HepG2 (cell line): ENCODE measurements around the gene GPS1. TPM values are rescaled to one million over a fixed set of nuclear protein-coding genes. Genes with fewer than 3 reads are reported as not detected.
A peak's percentile ranks its signal among the peaks of the same experiment; 100 is the strongest.

Source experiments
- BORCS8-MEF2B ChIP-seq: sonication (generic); formaldehyde crosslinking; IDR thresholded peaks from 2 replicates; pipeline ENCODE4 v1.8.0; 2022; ENCODE audit warnings: mild to moderate bottlenecking, missing genetic modification reagents
- BRCA1 ChIP-seq: sonication (generic); formaldehyde crosslinking; IDR thresholded peaks from 2 replicates; pipeline ENCODE4 v1.4.0; 2020; ENCODE audit warnings: missing genetic modification reagents
- CCAR2 ChIP-seq: fragments of 200-400 bp; formaldehyde crosslinking; optimal IDR thresholded peaks from 2 replicates; pipeline ENCODE3; 2018; ENCODE audit warnings: low read depth, mild to moderate bottlenecking, low read length, moderate library complexity
- EED ChIP-seq: sonication (generic); formaldehyde crosslinking; IDR thresholded peaks from 2 replicates; pipeline ENCODE4 v1.5.0; 2020; ENCODE audit warnings: mild to moderate bottlenecking, missing genetic modification reagents
- IRX3 ChIP-seq: sonication (generic); formaldehyde crosslinking; IDR thresholded peaks from 2 replicates; pipeline ENCODE4 v1.8.1; 2023; ENCODE audit warnings: mild to moderate bottlenecking, low read depth, missing genetic modification reagents, borderline replicate concordance
- ISX ChIP-seq: sonication (generic); formaldehyde crosslinking; conservative IDR thresholded peaks from 2 replicates; pipeline ENCODE4 v1.5.0; 2020; ENCODE audit warnings: missing genetic modification reagents
- MATR3 ChIP-seq: sonication (generic); formaldehyde crosslinking; IDR thresholded peaks from 2 replicates; pipeline ENCODE4 v1.4.0; 2020; ENCODE audit warnings: missing genetic modification reagents
- NR2F1 ChIP-seq, 2 experiments: fragments of 450-650 bp in 1 of 2; formaldehyde crosslinking in 1 of 2; IDR thresholded peaks; 2 replicates each; pipeline versions ENCODE4 v1.5.0 to v1.6.1; 2016 to 2020; ENCODE audit warnings: mild to moderate bottlenecking in 1 of 2, missing compliant biosample characterization in 1 of 2, missing genetic modification reagents in 1 of 2, moderate library complexity in 1 of 2
- PAWR ChIP-seq: sonication (generic); formaldehyde crosslinking; IDR thresholded peaks from 2 replicates; pipeline ENCODE4 v1.4.0; 2020; ENCODE audit warnings: missing genetic modification reagents, mild to moderate bottlenecking, borderline replicate concordance
- PAX8 ChIP-seq: sonication (generic); formaldehyde crosslinking; IDR thresholded peaks from 2 replicates; pipeline ENCODE4 v1.8.0; 2022; ENCODE audit warnings: mild to moderate bottlenecking, missing genetic modification reagents, borderline replicate concordance
- RAD51 ChIP-seq: fragments of 450-650 bp; IDR thresholded peaks from 2 replicates; pipeline ENCODE4 v1.6.1; 2016; ENCODE audit warnings: borderline replicate concordance
- SIN3A ChIP-seq: IDR thresholded peaks from 2 replicates; pipeline ENCODE4 v1.6.1; 2011; ENCODE audit warnings: low read depth, mild to moderate bottlenecking, control low read depth, low read length, borderline replicate concordance
- ZBTB3 ChIP-seq: sonication (generic); formaldehyde crosslinking; IDR thresholded peaks from 2 replicates; pipeline ENCODE4 v1.4.0; 2020; ENCODE audit warnings: low read depth, mild to moderate bottlenecking, moderate library complexity, missing genetic modification reagents, borderline replicate concordance
- ZBTB38 ChIP-seq: sonication (generic); formaldehyde crosslinking; IDR thresholded peaks from 2 replicates; pipeline ENCODE4 v1.5.1; 2020; ENCODE audit warnings: mild to moderate bottlenecking, missing genetic modification reagents
- ZFP37 ChIP-seq: sonication (generic); formaldehyde crosslinking; IDR thresholded peaks from 2 replicates; pipeline ENCODE4 v1.4.0; 2020; ENCODE audit warnings: missing genetic modification reagents, borderline replicate concordance
- ZFP41 ChIP-seq: sonication (generic); formaldehyde crosslinking; IDR thresholded peaks from 2 replicates; pipeline ENCODE4 v1.4.0; 2020; ENCODE audit warnings: mild to moderate bottlenecking, missing genetic modification reagents, borderline replicate concordance
- ZNF264 ChIP-seq: sonication (generic); formaldehyde crosslinking; IDR thresholded peaks from 2 replicates; pipeline ENCODE4 v1.4.0; 2020; ENCODE audit warnings: missing genetic modification reagents
- ZNF331 ChIP-seq: sonication (generic); formaldehyde crosslinking; IDR thresholded peaks from 2 replicates; pipeline ENCODE4 v1.4.0; 2020; ENCODE audit warnings: missing genetic modification reagents
- ZNF34 ChIP-seq: sonication (generic); formaldehyde crosslinking; IDR thresholded peaks from 2 replicates; pipeline ENCODE4 v1.4.0; 2020; ENCODE audit warnings: mild to moderate bottlenecking, missing genetic modification reagents, borderline replicate concordance
- ZNF383 ChIP-seq: sonication (generic); formaldehyde crosslinking; IDR thresholded peaks from 2 replicates; pipeline ENCODE4 v1.4.0; 2020; ENCODE audit warnings: missing genetic modification reagents, mild to moderate bottlenecking, borderline replicate concordance
- ZNF619 ChIP-seq: sonication (generic); formaldehyde crosslinking; IDR thresholded peaks from 2 replicates; pipeline ENCODE4 v1.4.0; 2020; ENCODE audit warnings: mild to moderate bottlenecking, missing genetic modification reagents
- ZNF670 ChIP-seq: sonication (generic); formaldehyde crosslinking; IDR thresholded peaks from 2 replicates; pipeline ENCODE4 v1.8.0; 2022; ENCODE audit warnings: mild to moderate bottlenecking, missing genetic modification reagents, borderline replicate concordance
- polyA plus RNA-seq, 8 experiments: library from polyadenylated mRNA; depleted of rRNA in 3 of 8; stranded (reverse) in 7 of 8; unstranded in 1 of 8; fragments of >200 nt; fragmentation: Illumina TruSeq in 4 of 8; extraction: Trizol in 4 of 8; gene quantifications; 2 replicates each; pipeline versions ENCODE4 v1.2.1 to v1.2.3, GENCODE V29; 2011 to 2016; ENCODE audit warnings: low read depth in 4 of 8, missing spikeins in 1 of 8, mixed read lengths in 1 of 8; ENCODE audit not compliant: insufficient read depth in 1 of 8
- total RNA-seq, 5 experiments: library from RNA; depleted of rRNA; stranded (reverse); fragments of >200 nt; fragmentation: Illumina TruSeq; extraction: Trizol; gene quantifications; 2 replicates each; pipeline ENCODE4 v1.2.3, GENCODE V29; 2016; ENCODE audit warnings: low read depth in 1 of 5
- TF ChIP-seq, protein P1 (sequence below): sonication (generic); formaldehyde crosslinking; IDR thresholded peaks from 2 replicates; pipeline ENCODE4 v1.4.0; 2020; ENCODE audit warnings: low read depth, mild to moderate bottlenecking, missing genetic modification reagents
- TF ChIP-seq, protein P2 (sequence below): sonication (generic); formaldehyde crosslinking; IDR thresholded peaks from 2 replicates; pipeline ENCODE4 v1.5.1; 2020; ENCODE audit warnings: mild to moderate bottlenecking, missing genetic modification reagents, borderline replicate concordance
- TF ChIP-seq, protein P3 (sequence below): sonication (generic); formaldehyde crosslinking; IDR thresholded peaks from 2 replicates; pipeline ENCODE4 v1.4.0; 2020; ENCODE audit warnings: missing genetic modification reagents

GPS1 gene
- total and polyA plus RNA-seq, 2 of the 13 experiments (the other 11 are each of a cell fraction or from before 2014, with no cell fraction given): 124 to 128 TPM

DNA sequence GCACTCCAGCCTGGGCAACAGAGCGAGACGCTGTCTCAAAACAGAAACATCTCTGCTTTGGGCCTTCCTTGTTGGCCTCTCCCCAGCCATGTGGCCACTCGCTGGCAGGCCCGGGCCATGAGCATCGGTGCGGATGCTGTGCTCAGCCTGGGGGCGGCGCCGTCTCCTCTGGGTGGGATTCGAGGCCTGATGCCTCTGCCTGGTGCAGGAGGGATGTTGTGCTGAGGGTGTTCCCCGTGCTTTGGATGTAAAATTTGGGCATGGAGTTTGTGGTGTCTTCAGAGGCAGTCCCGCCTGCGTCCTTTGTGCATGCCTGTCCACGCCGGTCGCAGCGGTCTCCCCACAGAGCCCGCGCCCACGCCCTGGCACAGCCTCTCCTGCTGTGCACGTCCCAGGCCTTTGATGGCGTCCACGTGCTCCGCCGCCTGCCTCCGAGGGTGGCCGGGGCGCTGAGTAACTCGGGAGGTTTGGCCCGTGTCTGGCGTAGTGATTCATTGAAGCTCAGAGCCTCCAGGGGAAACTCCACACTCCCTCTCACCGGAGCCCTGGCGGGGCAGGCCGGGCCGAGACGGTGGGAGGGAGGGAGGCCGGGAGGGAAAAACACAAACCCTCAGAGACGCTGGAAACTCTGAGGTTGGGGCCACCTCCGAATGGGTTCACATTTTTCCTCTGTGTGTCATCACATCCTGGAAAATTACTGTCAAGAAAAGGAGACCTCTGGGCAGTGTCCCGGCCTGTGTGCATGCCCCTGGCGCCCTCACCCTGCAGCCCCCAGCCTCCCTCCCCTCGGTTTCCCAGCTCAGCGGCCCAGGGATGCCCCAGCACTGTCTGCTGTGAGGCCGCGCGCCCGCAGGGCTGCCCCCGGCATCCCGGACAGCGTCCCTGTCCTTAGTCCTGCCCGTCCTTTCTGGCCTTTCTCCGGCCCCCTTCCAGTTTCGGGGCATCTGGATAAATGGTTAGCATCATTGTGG, 48.0 kb upstream of the GPS1 start (continued):
- TF ChIP-seq ZFP41 (CRISPR knock-in tag): peak; percentile 96
- peak; percentile 99 for TF ChIP-seq ZNF264
- peak; percentile 22 for TF ChIP-seq BORCS8-MEF2B (CRISPR knock-in tag)
- no peak for TF ChIP-seq ZNF670
- TF ChIP-seq ZNF331: peak; percentile 65
- no peak for TF ChIP-seq CCAR2
- TF ChIP-seq NR2F1 (CRISPR knock-in tag; IDR thresholded peaks at IDR 0.05): no peak; a peak in 1 of 4 replicates
- no peak for TF ChIP-seq RAD51
- no peak for TF ChIP-seq MATR3 (CRISPR knock-in tag)
- TF ChIP-seq ZNF34 (CRISPR knock-in tag): peak; percentile 76
- no peak for TF ChIP-seq IRX3 (CRISPR knock-in tag)
- TF ChIP-seq, protein P1, sequence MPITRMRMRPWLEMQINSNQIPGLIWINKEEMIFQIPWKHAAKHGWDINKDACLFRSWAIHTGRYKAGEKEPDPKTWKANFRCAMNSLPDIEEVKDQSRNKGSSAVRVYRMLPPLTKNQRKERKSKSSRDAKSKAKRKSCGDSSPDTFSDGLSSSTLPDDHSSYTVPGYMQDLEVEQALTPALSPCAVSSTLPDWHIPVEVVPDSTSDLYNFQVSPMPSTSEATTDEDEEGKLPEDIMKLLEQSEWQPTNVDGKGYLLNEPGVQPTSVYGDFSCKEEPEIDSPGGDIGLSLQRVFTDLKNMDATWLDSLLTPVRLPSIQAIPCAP (CRISPR knock-in tag): no peak; the same call in 1 of the 2 replicates
- TF ChIP-seq ZNF383 (CRISPR knock-in tag): peak; percentile 79; the same call in 1 of the 2 replicates
- 0 out of 2 replicates have a peak, but pooled peaks have one; percentile 20 for TF ChIP-seq BRCA1 (CRISPR knock-in tag)
- TF ChIP-seq PAX8 (CRISPR knock-in tag): 0 out of 2 replicates have a peak, but pooled peaks have one; percentile 50
- TF ChIP-seq ZBTB38 (CRISPR knock-in tag): peak; percentile 100
- TF ChIP-seq ZFP37 (CRISPR knock-in tag): peak; percentile 82; the same call in 1 of the 2 replicates
- no peak for TF ChIP-seq SIN3A
- TF ChIP-seq, protein P2, sequence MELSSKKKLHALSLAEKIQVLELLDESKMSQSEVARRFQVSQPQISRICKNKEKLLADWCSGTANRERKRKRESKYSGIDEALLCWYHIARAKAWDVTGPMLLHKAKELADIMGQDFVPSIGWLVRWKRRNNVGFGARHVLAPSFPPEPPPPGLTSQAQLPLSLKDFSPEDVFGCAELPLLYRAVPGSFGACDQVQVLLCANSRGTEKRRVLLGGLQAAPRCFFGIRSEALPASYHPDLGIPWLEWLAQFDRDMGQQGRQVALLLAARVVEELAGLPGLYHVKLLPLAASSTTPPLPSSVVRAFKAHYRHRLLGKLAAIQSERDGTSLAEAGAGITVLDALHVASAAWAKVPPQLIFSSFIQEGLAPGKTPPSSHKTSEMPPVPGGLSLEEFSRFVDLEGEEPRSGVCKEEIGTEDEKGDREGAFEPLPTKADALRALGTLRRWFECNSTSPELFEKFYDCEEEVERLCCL (CRISPR knock-in tag): no peak
- TF ChIP-seq ZBTB3: 0 out of 2 replicates have a peak, but pooled peaks have one; percentile 60
- TF ChIP-seq, protein P3, sequence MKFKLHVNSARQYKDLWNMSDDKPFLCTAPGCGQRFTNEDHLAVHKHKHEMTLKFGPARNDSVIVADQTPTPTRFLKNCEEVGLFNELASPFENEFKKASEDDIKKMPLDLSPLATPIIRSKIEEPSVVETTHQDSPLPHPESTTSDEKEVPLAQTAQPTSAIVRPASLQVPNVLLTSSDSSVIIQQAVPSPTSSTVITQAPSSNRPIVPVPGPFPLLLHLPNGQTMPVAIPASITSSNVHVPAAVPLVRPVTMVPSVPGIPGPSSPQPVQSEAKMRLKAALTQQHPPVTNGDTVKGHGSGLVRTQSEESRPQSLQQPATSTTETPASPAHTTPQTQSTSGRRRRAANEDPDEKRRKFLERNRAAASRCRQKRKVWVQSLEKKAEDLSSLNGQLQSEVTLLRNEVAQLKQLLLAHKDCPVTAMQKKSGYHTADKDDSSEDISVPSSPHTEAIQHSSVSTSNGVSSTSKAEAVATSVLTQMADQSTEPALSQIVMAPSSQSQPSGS (CRISPR knock-in tag): no peak
- TF ChIP-seq ISX (CRISPR knock-in tag): no peak
- TF ChIP-seq PAWR (CRISPR knock-in tag): no peak
- peak; percentile 80; the same call in 1 of the 2 replicates for TF ChIP-seq EED
- 0 out of 2 replicates have a peak, but pooled peaks have one; percentile 21 for TF ChIP-seq ZNF619 (CRISPR knock-in tag)
